Endothelial cell of umbilical vein (primary cell): ENCODE results near the gene CARS1. TPM values are rescaled to one million over a fixed set of nuclear protein-coding genes. Genes with fewer than 3 reads are reported as not detected.

Experiments used
- BruUV-seq: library from RNA; stranded (reverse); fragments of 400-500 nt; replicated peaks from 2 replicates; lab custom pipeline; 2021; lab: Mats Ljungman, UMichigan
- CTCF ChIA-PET: fragments of 300-600, 350-600 bp; sonication (Branson Sonifier 250); formaldehyde crosslinking; loops from one replicate; lab custom pipeline; 2021; ENCODE audit warnings: antibody characterized with exemption, inconsistent platforms; lab: Charles Lee
- POLR2A ChIA-PET: fragments of 300-600, 350-600 bp; sonication (Branson Sonifier 250); formaldehyde crosslinking; loops from one replicate; lab custom pipeline; 2021; ENCODE audit warnings: antibody characterized with exemption, inconsistent platforms; lab: Charles Lee
- DNase-seq: peaks from one replicate; pipeline ENCODE4 v3.0.0-alpha.2; 2011; ENCODE audit warnings: low read depth, low spot score
- FAIRE-seq: peaks from 2 replicates; lab custom pipeline; 2011; peaks lifted over from hg19 to GRCh38; lab: Jason Lieb, UNC
- H2AFZ ChIP-seq: 2 replicates; pipeline ENCODE4 v1.6.0; 2012; ENCODE audit warnings: low read depth, low read length, control low read depth, inconsistent platforms
- H3K27ac ChIP-seq: 2 replicates; pipeline ENCODE4 v1.5.1; 2011; ENCODE audit warnings: low read depth, mild to moderate bottlenecking, control low read depth, low read length, moderate library complexity; ENCODE audit not compliant: insufficient read depth
- H3K27me3 ChIP-seq, 2 experiments: 2 replicates each; pipeline versions ENCODE4 v1.6.0 to v1.6.1; 2011; ENCODE audit warnings: low read length in 2 of 2, mixed read lengths in 1 of 2; ENCODE audit not compliant: control insufficient read depth in 2 of 2, insufficient read depth in 2 of 2
- H3K36me3 ChIP-seq, 2 experiments: 2 replicates in 1 of 2; 3 replicates in 1 of 2; pipeline ENCODE4 v1.5.1; 2011; ENCODE audit warnings: low read length in 2 of 2, mild to moderate bottlenecking in 1 of 2, moderate library complexity in 1 of 2; ENCODE audit not compliant: control insufficient read depth in 2 of 2, insufficient read depth in 2 of 2; ENCODE audit errors: extremely low read depth in 1 of 2
- H3K4me1 ChIP-seq: 3 replicates; pipeline ENCODE4 v1.5.1; 2011; ENCODE audit warnings: mild to moderate bottlenecking, low read length; ENCODE audit not compliant: control insufficient read depth, insufficient read depth; ENCODE audit errors: extremely low read depth
- H3K4me2 ChIP-seq: 2 replicates; pipeline ENCODE4 v1.6.1; 2011; ENCODE audit warnings: low read length, control low read depth, mixed read lengths; ENCODE audit not compliant: insufficient read depth
- H3K4me3 ChIP-seq, 3 experiments: fragments of 200-600 bp in 1 of 3; sonication (generic), shearing (Covaris generic) in 1 of 3; replicated peaks in 1 of 3; 2 replicates each; pipeline ENCODE4 v1.5.1; 2011 to 2016; ENCODE audit warnings: control low read depth in 3 of 3, low read length in 3 of 3, mild to moderate bottlenecking in 2 of 3, inconsistent platforms in 1 of 3, low read depth in 1 of 3, moderate library complexity in 1 of 3; ENCODE audit not compliant: insufficient read depth in 1 of 3
- H3K79me2 ChIP-seq: 2 replicates; pipeline ENCODE4 v1.6.0; 2012; ENCODE audit warnings: low read length, inconsistent platforms; ENCODE audit not compliant: control insufficient read depth, insufficient read depth
- H3K9ac ChIP-seq: replicated peaks from 2 replicates; pipeline ENCODE3; 2011; ENCODE audit warnings: low read length, control low read depth; ENCODE audit not compliant: insufficient read depth; ENCODE audit errors: extremely low read depth
- H3K9me1 ChIP-seq: replicated peaks from 3 replicates; pipeline ENCODE4 v1.6.0; 2011; ENCODE audit warnings: mild to moderate bottlenecking, low read length; ENCODE audit not compliant: control insufficient read depth, insufficient read depth; ENCODE audit errors: extremely low read depth
- H3K9me3 ChIP-seq: replicated peaks from 2 replicates; pipeline ENCODE4 v1.5.1; 2012; ENCODE audit warnings: low read length, inconsistent platforms; ENCODE audit not compliant: control insufficient read depth, insufficient read depth
- H4K20me1 ChIP-seq: replicated peaks from 2 replicates; pipeline ENCODE3; 2011; ENCODE audit warnings: mild to moderate bottlenecking, low read length; ENCODE audit not compliant: control insufficient read depth, insufficient read depth; ENCODE audit errors: extremely low read depth
- CTCF ChIP-seq, 2 donors: IDR thresholded peaks; 1 replicate in 1 of 2; 2 replicates in 1 of 2; pipeline ENCODE4 v1.5.1; 2011; ENCODE audit warnings: low read length in 2 of 2, mild to moderate bottlenecking in 2 of 2, moderate library complexity in 2 of 2, control low read depth in 1 of 2, inconsistent platforms in 1 of 2, low read depth in 1 of 2; ENCODE audit not compliant: insufficient read depth in 1 of 2; ENCODE audit errors: extremely low read depth in 1 of 2
- EZH2 ChIP-seq: IDR thresholded peaks from 2 replicates; pipeline ENCODE4 v1.6.1; 2012; ENCODE audit warnings: borderline replicate concordance, low read depth, mild to moderate bottlenecking, moderate library complexity, low read length, inconsistent platforms; ENCODE audit not compliant: severe bottlenecking
- FOS ChIP-seq: IDR thresholded peaks from 2 replicates; pipeline ENCODE4 v1.6.1; 2011; ENCODE audit warnings: mild to moderate bottlenecking, low read length, moderate library complexity, borderline replicate concordance; ENCODE audit not compliant: insufficient read depth
- GATA2 ChIP-seq: IDR thresholded peaks from 2 replicates; pipeline ENCODE4 v1.7.0; 2011; ENCODE audit warnings: low read depth, mild to moderate bottlenecking, moderate library complexity, mixed read lengths, low read length; ENCODE audit not compliant: insufficient read length, insufficient read depth
- JUN ChIP-seq: IDR thresholded peaks from 2 replicates; pipeline ENCODE4 v1.6.1; 2011; ENCODE audit warnings: borderline replicate concordance, low read depth; ENCODE audit not compliant: insufficient read length, insufficient read depth
- MAX ChIP-seq: IDR thresholded peaks from 2 replicates; pipeline ENCODE4 v1.6.1; 2011; ENCODE audit not compliant: insufficient read depth, insufficient read length
- MYC ChIP-seq: IDR thresholded peaks from one replicate; pipeline ENCODE4 v1.6.1; 2011; ENCODE audit warnings: mild to moderate bottlenecking, low read depth, low read length
- POLR2A ChIP-seq: IDR thresholded peaks from 2 replicates; pipeline ENCODE4 v1.6.1; 2012; ENCODE audit warnings: low read depth, mild to moderate bottlenecking, control low read depth, low read length
- POLR2AphosphoS5 ChIP-seq: IDR thresholded peaks from 2 replicates; pipeline ENCODE4 v1.6.1; 2012; ENCODE audit warnings: low read depth, mild to moderate bottlenecking, control low read depth, low read length, moderate library complexity; ENCODE audit not compliant: insufficient read depth
- dilution Hi-C: fragments of 300-500 bp; cut with MboI; formaldehyde crosslinking; loops from one replicate; pipeline ENCODE4 v1.15.0; 2019; ENCODE audit warnings: low sequenced_read_pairs; ENCODE audit not compliant: extremely low pct_ligation_motif_present
- intact Hi-C: fragments of 100-400 bp; cut with micrococcal nuclease; formaldehyde crosslinking; loops from one replicate; pipeline ENCODE4 v1.10.0; 2022
- polyA plus RNA-seq, 4 experiments: library from polyadenylated mRNA; depleted of rRNA in 3 of 4; stranded (reverse) in 3 of 4; unstranded in 1 of 4; fragments of >200 nt; gene quantifications; 2 replicates each; pipeline versions ENCODE4 v1.2.1 to v1.2.3, GENCODE V29; 2011 to 2012; ENCODE audit warnings: missing spikeins in 1 of 4
- total RNA-seq: library from RNA; stranded (reverse); gene quantifications from 2 replicates; pipeline ENCODE4 v1.2.3, GENCODE V29; 2021

CARS1 gene
- total and polyA plus RNA-seq, 2 donors (not counting 3 experiments of a cell fraction or from before 2014, with no cell fraction given), result 43.5 to 66.2 TPM

- Histone ChIP-seq H3K79me2 (peaks cover 8% of the 10 kb centered on the region), H3K36me3 (peaks cover 0 to 8% of the 10 kb centered on the region in 2 experiments), H3K9me1 (no peaks in the 10 kb centered on the region), H3K9me3 (no peaks in the 10 kb centered on the region), H3K4me2 (no peak overlapping the region), H3K27me3 (no peaks in the 10 kb centered on the region), H3K27ac (no peak overlapping the region), H3K4me3 (no peak overlapping the region), H2AFZ (no peak overlapping the region), H3K9ac (no peak overlapping the region), H4K20me1 (no peaks in the 10 kb centered on the region), H3K4me1 (peaks cover 4% of the 10 kb centered on the region)
- ChIA-PET CTCF (no interaction called here), POLR2A (no interaction called here)
- DNase-seq, result no peak
- no TSS peak for BruUV-seq
- intact Hi-C loops, result loop anchor here (10.0 kb wide), 1 partner anchor 461 kb away; no protein-coding TSS in a partner anchor
- no peak for FAIRE-seq
- TF ChIP-seq MAX, result no peak
- TF ChIP-seq POLR2A, result no peak
- TF ChIP-seq EZH2, result no peak
- no peak for TF ChIP-seq CTCF (IDR thresholded peaks at IDR 0.05; ENCODE audit: extremely low read depth in 1 of 2, insufficient read depth in 1 of 2, low read depth in 1 of 2, low read length in 2 of 2)
- TF ChIP-seq FOS, result no peak
- no peak for TF ChIP-seq GATA2
- TF ChIP-seq MYC, result no peak
- TF ChIP-seq JUN, result no peak
- TF ChIP-seq POLR2AphosphoS5, result no peak
- dilution Hi-C loops, result no loop called here
Measured at GRCh38 chr11:2995893-2996554, 61.2 kb downstream of the CARS1 start.
